Astrocyte (in vitro differentiated cells and primary cell): ENCODE measurements around the gene CCR5. TPM values are rescaled to one million over a fixed set of nuclear protein-coding genes. Genes with fewer than 3 reads are reported as not detected.

Source experiments
- DNase-seq: peaks from one replicate; pipeline ENCODE4 v3.0.0-alpha.2; 2010; ENCODE audit warnings: low read depth
- FAIRE-seq: peaks from 2 replicates; lab custom pipeline; 2011; peaks lifted over from hg19 to GRCh38; lab: Jason Lieb, UNC
- H2AFZ ChIP-seq: 2 replicates; pipeline ENCODE4 v1.6.0; 2012; ENCODE audit warnings: low read depth, low read length, inconsistent platforms
- H3K27ac ChIP-seq: 2 replicates; pipeline ENCODE4 v1.5.1; 2011; ENCODE audit warnings: low read depth, low read length, inconsistent platforms
- H3K27me3 ChIP-seq: 2 replicates; pipeline ENCODE4 v1.6.0; 2011; ENCODE audit warnings: low read length, inconsistent platforms; ENCODE audit not compliant: insufficient read depth
- H3K36me3 ChIP-seq: 2 replicates; pipeline ENCODE4 v1.5.1; 2011; ENCODE audit warnings: low read length, inconsistent platforms; ENCODE audit not compliant: insufficient read depth
- H3K4me1 ChIP-seq: 2 replicates; pipeline ENCODE4 v1.5.1; 2011; ENCODE audit warnings: low read length, inconsistent platforms; ENCODE audit not compliant: insufficient read depth
- H3K4me2 ChIP-seq: 2 replicates; pipeline ENCODE4 v1.6.0; 2012; ENCODE audit warnings: low read length, inconsistent platforms
- H3K4me3 ChIP-seq: 2 replicates; pipeline ENCODE4 v1.5.1; 2011; ENCODE audit warnings: low read depth, mild to moderate bottlenecking, low read length, inconsistent platforms; ENCODE audit not compliant: insufficient read depth
- H3K79me2 ChIP-seq: 2 replicates; pipeline ENCODE4 v1.6.0; 2012; ENCODE audit warnings: mild to moderate bottlenecking, low read length, inconsistent platforms; ENCODE audit not compliant: insufficient read depth
- H3K9ac ChIP-seq: 2 replicates; pipeline ENCODE4 v1.6.0; 2012; ENCODE audit warnings: mild to moderate bottlenecking, low read length, inconsistent platforms
- H3K9me3 ChIP-seq: 2 replicates; pipeline ENCODE4 v1.5.1; 2012; ENCODE audit warnings: low read depth, mild to moderate bottlenecking, low read length, inconsistent platforms; ENCODE audit not compliant: insufficient read depth
- H4K20me1 ChIP-seq: 2 replicates; pipeline ENCODE4 v1.6.0; 2012; ENCODE audit warnings: low read length, inconsistent platforms; ENCODE audit not compliant: insufficient read depth
- H3K27ac Mint-ChIP-seq: one replicate; pipeline ENCODE4 v1.8.0; 2021; ENCODE audit warnings: mild to moderate bottlenecking, mixed read lengths; ENCODE audit not compliant: unreplicated experiment
- H3K27me3 Mint-ChIP-seq: one replicate; pipeline ENCODE4 v1.8.0; 2021; ENCODE audit warnings: low read depth, mixed read lengths; ENCODE audit not compliant: unreplicated experiment
- H3K36me3 Mint-ChIP-seq: one replicate; pipeline ENCODE4 v1.8.0; 2021; ENCODE audit warnings: low read depth, mixed read lengths; ENCODE audit not compliant: unreplicated experiment
- H3K4me1 Mint-ChIP-seq: one replicate; pipeline ENCODE4 v1.8.0; 2021; ENCODE audit warnings: low read depth, mixed read lengths; ENCODE audit not compliant: unreplicated experiment
- H3K4me3 Mint-ChIP-seq: one replicate; pipeline ENCODE4 v1.8.0; 2021; ENCODE audit warnings: mild to moderate bottlenecking, moderate library complexity, mixed read lengths; ENCODE audit not compliant: unreplicated experiment
- H3K9me3 Mint-ChIP-seq: one replicate; pipeline ENCODE4 v1.8.0; 2021; ENCODE audit warnings: mild to moderate bottlenecking, mixed read lengths; ENCODE audit not compliant: unreplicated experiment
- CTCF ChIP-seq: IDR thresholded peaks from 2 replicates; pipeline ENCODE4 v1.5.1; 2011; ENCODE audit warnings: low read depth, mild to moderate bottlenecking, inconsistent platforms, low read length, moderate library complexity; ENCODE audit not compliant: insufficient read depth
- EZH2 ChIP-seq: IDR thresholded peaks from 2 replicates; pipeline ENCODE4 v1.6.1; 2012; ENCODE audit warnings: mild to moderate bottlenecking, low read length, inconsistent platforms; ENCODE audit not compliant: insufficient read depth
- total RNA-seq: library from RNA; stranded (reverse); gene quantifications from 2 replicates; pipeline ENCODE4 v1.2.1, GENCODE V29; 2021

Gene CCR5
- total RNA-seq, 1 donor from 2014 or later, result not detected

GRCh38 chr3:46372492-46373359 lies 2.0 kb downstream of the CCR5 start:
- Histone ChIP-seq H4K20me1 (no peaks in the 10 kb centered on the region), H3K79me2 (no peaks in the 10 kb centered on the region), H3K4me1 (no peaks in the 10 kb centered on the region), H3K9me3 (no peaks in the 10 kb centered on the region), H2AFZ (no peak overlapping the region), H3K36me3 (no peaks in the 10 kb centered on the region), H3K27ac (no peak overlapping the region), H3K4me2 (no peak overlapping the region), H3K4me3 (no peak overlapping the region), H3K9ac (no peak overlapping the region), H3K27me3 (peaks cover 68% of the 10 kb centered on the region)
- H3K4me3 Mint-ChIP-seq, result no peak overlapping the region
- no peak for DNase-seq
- no peaks in the 10 kb centered on the region for H3K9me3 Mint-ChIP-seq
- FAIRE-seq, result no peak
- H3K36me3 Mint-ChIP-seq, result no peaks in the 10 kb centered on the region
- H3K27me3 Mint-ChIP-seq, result peaks cover 37% of the 10 kb centered on the region
- H3K27ac Mint-ChIP-seq, result no peak overlapping the region
- H3K4me1 Mint-ChIP-seq, result peaks cover 7% of the 10 kb centered on the region
- peak; percentile 52 for TF ChIP-seq CTCF
- no peak for TF ChIP-seq EZH2

- no peaks in the 10 kb centered on the region for H3K36me3 Mint-ChIP-seq
- peaks cover 4% of the 10 kb centered on the region for H3K4me1 Mint-ChIP-seq
- no peak overlapping the region for H2AFZ ChIP-seq
- H3K36me3 ChIP-seq, result no peaks in the 10 kb centered on the region
- peaks cover 51% of the 10 kb centered on the region for H3K27me3 ChIP-seq
- H3K4me3 ChIP-seq, result no peak overlapping the region
- no peak for DNase-seq
- no peak overlapping the region for H3K4me3 Mint-ChIP-seq
- H3K4me2 ChIP-seq, result no peak overlapping the region
- H3K79me2 ChIP-seq, result no peaks in the 10 kb centered on the region
- H4K20me1 ChIP-seq, result no peaks in the 10 kb centered on the region
- H3K4me1 ChIP-seq, result no peaks in the 10 kb centered on the region
- peaks cover 32% of the 10 kb centered on the region for H3K27me3 Mint-ChIP-seq
- no peaks in the 10 kb centered on the region for H3K9me3 ChIP-seq
- FAIRE-seq, result no peak
- H3K27ac Mint-ChIP-seq, result no peak overlapping the region
- no peak for TF ChIP-seq EZH2
- TF ChIP-seq CTCF, result no peak
- H3K27ac ChIP-seq, result no peak overlapping the region
- H3K9ac ChIP-seq, result no peak overlapping the region
- no peaks in the 10 kb centered on the region for H3K9me3 Mint-ChIP-seq
These were observed 4.0 kb downstream of the CCR5 start for GRCh38 chr3:46374755-46375154.

- Mint-ChIP-seq H3K36me3 (no peaks in the 10 kb centered on the region), H3K9me3 (no peaks in the 10 kb centered on the region), H3K27ac (no peak overlapping the region), H3K4me1 (peaks cover 4% of the 10 kb centered on the region), H3K27me3 (peaks cover 29% of the 10 kb centered on the region), H3K4me3 (no peak overlapping the region)
- H2AFZ ChIP-seq, result no peak overlapping the region
- TF ChIP-seq CTCF (no peak), EZH2 (no peak)
- H3K27ac ChIP-seq, result no peak overlapping the region
- no peak overlapping the region for H3K4me2 ChIP-seq
- H3K9ac ChIP-seq, result no peak overlapping the region
- no peaks in the 10 kb centered on the region for H3K4me1 ChIP-seq
- H3K9me3 ChIP-seq, result no peaks in the 10 kb centered on the region
- H3K4me3 ChIP-seq, result no peak overlapping the region
- no peaks in the 10 kb centered on the region for H3K79me2 ChIP-seq
- no peaks in the 10 kb centered on the region for H4K20me1 ChIP-seq
- no peak for DNase-seq
- H3K36me3 ChIP-seq, result no peaks in the 10 kb centered on the region
- no peak for FAIRE-seq
- H3K27me3 ChIP-seq, result peaks cover 50% of the 10 kb centered on the region
These were observed 4.5 kb downstream of the CCR5 start for GRCh38 chr3:46375218-46375617.
